HG03135 (cell line): ENCODE measurements around the gene IGDCC3.

ENCODE experiments used
- ATAC-seq: cut with Tn5 transposase; IDR thresholded peaks from one replicate; pipeline ENCODE4 v1.9.1; 2021; ENCODE audit warnings: mild to moderate bottlenecking, moderate library complexity; ENCODE audit not compliant: unreplicated experiment

The IGDCC3 gene

DNA sequence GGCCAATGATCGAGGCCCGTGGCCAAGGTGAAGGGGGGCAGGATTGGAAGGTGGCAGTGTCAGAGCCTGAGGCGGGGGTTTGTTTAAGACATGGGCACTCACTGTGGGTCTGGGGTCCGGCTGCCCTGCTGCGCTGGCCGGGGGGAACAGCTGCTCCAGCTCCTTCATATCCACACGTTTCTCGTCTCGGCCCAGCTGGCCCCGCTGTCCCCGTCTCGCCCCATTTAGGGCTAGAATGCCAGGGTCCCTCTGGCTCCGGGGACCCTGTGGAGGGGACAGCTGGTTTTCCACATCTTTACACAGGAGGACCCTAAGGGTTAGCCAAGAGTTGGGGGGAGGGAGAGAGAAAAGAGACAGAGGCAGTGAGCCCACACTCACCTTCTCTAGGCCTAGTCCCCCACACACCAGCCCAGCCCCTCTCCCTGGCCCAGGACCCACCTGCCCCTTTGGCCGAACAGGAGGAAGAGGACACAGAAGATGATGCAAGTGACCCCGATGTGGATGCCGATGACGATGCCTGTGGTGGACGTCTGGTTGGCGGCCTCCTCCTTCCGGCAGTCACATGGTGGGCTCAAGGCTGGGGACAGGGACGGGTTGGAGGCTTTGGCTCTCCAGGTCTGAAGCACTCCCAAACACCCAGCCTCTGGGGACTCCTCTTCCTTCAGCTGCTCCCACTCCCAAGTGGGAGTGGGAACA is 48.4 kb downstream of the IGDCC3 start:
- no peak for ATAC-seq

DNA sequence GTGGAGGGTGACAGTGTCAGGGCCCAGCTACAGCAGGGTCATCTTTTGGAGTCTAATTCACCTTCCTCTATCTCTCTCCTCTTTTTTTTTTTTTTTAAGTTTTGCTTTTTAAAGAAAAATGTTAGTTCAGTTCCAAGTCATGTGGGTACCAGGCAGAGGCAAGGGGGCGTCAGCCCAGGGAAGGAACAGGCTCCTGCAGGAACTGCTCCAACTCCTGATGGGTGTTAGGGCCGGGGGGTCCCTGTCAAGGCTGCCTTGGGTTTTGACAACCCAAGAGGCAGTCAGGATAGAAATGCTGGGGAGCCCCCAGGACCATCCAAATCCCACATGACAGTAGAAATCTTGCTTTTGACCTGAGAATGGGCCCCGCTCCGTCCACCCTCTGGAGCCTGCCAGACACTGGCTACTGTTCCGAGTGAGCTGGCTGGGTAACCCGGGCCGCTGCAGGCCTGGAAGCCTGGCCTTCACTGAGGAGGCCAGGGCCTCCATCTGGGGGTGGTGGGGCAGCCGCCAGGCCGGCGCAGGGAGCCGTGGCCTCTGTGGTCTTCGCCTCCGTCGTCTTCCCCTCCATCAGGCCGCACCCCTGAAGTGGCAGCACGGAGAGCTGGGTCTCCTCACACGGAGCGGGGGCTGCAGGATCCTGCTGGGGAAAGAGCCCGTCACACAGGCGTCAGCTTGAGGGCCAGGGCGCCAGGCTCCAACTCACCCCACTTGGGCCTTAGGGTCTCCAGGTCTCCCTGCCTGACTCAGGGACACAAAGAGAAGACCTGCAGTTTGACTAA is 49.1 kb downstream of the IGDCC3 start:
- ATAC-seq, result no peak

DNA sequence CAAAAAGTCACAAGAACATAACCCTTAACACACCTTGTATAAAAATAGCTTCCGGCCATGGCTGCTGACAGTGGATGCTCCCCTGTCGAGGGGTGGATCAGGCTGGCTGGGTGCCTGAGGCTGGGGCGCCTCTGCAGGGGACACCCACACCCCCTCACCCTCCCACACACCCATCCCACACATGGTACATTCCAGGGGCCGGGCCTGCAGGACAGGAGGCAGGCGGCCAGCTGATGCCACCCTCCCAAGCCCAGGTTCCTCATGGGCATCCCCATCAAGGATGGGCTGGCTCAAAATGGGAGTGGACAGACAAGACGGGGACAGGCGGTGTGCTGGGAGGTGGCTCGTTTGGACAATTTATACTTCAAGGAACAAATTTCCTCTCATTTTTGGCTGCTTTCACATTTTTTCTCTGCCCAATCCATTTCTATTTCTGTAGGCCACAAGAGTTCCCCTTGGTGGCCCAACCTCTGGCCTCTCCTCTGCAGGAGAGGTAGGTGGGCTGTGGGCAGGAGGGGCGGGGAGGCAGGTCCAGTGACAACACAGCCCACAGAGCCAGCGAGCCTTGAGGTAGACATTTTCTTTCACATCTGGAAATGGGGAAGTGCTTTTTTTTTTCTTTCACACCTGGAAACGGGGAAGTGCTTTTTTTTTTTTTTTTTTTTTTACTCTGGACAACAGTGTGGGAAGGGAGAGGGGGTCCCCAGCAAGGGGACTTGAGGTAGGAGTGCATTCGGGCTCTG is 50.0 kb downstream of the IGDCC3 start:
- no peak for ATAC-seq

DNA sequence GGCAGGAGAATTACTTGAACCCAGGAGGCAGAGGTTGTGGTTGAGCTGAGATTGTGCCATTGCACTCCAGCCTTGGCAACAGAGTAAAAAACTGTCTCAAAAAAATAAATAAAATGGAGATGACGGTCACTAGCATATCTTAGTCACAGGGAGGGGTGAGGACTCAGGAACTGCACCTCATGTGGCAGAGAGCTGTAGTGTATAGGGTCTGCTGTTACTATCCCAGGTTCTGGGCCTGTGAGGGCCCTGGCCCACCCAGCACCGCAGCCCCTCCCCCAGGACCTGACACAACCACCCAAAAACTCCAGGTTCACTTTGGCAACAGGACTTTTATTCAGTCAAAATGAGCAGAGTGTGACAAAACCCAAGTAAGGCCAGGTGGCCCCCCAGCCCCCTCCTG is 51.0 kb downstream of the IGDCC3 start:
- no peak for ATAC-seq

DNA sequence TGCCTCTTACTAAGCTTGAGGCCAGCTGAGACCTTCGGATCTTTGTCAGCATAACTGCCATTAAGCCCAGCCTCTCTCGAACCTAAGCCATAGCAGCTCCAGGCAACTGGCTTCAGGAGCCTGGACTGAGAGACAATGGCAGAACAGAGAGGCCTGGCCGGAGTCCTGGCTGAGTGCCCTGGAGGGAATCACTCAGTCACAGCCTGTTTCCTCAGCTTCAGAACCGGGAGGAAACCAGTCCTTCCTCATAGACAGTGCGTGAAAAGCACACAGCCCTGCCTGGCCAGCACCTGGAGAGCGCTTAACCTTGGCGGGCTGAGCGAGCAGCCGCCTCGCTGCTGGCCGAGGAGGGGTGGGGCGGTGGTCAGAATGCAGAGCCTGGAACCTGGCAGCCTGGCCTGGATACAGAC is 51.7 kb downstream of the IGDCC3 start:
- no peak for ATAC-seq

DNA sequence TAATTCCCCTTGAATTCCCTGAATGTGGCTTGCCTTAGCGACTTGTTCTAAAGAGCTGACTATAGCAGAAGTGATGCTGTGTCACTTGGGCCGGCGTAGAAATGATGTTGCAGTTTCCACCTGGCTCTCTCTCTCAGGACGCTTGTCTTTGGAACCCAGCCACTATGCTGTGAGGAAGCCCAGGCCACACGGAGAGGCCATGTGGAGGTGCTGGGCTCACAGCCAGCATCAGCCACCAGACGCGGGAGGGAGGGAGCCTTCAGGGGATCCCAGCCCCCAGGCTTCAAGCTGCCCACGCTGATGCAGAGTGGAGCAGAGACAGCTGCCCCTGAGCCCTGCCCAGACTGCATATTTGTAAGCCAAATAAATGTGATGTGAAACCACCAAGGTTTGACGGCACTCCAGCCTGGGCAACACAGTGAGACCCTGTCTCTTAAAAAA is 54.7 kb downstream of the IGDCC3 start:
- no peak for ATAC-seq

DNA sequence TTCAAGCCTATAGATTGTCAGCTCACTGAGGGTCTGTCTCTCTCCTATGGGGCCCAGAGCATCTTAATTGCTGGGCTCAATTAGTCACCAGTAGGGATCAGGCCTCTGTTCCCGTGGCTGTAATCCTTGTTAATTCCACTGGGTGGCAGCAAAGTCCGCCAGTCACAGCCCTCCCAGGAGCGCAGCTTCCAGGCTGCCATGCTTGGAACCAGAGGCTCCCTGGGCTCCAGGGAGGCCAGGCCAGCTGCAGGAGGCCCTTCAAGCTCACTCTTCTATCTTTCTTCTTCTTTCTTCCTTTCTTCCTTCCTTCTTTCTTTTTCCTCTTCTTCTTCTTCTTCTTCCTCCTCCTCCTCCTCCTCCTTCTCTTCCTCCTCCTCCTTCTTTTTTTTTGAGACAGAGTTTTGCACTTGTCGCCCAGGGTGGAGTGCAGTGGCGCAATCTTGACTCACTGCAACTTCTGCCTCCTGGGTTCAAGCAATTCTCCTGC is 58.9 kb downstream of the IGDCC3 start:
- no peak for ATAC-seq

DNA sequence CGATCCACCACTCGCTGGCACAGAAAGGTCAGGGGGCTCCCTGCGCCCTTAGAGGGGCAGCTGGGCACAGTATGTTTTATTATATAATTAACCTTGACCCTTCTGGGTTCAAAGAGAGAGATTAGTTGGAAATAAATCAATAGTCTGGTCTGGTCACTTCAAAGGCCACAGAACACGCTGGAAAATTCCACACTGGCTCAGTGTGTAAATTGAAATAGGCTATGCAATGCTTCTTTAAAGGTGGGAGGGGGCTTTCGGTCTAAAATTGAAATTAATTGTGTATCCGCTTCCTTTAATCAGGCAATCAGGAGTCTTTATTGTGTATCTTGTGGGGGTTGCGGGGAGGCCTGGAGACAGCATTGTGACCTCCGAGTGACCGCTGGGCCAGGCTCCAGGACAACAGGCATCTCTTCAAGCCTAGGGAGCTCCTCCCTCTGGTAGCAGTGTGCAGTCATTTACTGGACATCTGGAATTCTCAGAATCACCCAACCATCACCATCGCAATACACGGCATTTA is 65.3 kb downstream of the IGDCC3 start:
- no peak for ATAC-seq

DNA sequence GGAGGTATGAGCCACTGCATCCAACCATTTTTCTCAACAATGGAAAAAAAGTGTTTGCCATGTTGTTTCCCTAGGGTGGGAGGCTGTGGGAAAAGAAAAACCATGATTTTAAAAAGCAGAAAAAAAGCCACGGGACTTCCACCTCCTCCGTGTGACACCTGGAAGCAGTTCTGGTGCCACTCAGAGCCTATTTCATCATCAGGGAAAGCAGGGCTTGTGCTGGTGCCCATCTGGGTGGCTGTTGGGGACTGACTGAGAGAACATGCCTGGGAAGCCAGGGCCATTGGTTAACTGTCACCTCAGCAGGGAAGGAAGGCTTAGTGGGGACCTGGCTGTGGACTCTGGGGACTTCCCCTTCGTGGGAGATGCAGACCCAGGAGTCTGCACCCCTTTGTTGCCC is 66.0 kb downstream of the IGDCC3 start:
- no peak for ATAC-seq

DNA sequence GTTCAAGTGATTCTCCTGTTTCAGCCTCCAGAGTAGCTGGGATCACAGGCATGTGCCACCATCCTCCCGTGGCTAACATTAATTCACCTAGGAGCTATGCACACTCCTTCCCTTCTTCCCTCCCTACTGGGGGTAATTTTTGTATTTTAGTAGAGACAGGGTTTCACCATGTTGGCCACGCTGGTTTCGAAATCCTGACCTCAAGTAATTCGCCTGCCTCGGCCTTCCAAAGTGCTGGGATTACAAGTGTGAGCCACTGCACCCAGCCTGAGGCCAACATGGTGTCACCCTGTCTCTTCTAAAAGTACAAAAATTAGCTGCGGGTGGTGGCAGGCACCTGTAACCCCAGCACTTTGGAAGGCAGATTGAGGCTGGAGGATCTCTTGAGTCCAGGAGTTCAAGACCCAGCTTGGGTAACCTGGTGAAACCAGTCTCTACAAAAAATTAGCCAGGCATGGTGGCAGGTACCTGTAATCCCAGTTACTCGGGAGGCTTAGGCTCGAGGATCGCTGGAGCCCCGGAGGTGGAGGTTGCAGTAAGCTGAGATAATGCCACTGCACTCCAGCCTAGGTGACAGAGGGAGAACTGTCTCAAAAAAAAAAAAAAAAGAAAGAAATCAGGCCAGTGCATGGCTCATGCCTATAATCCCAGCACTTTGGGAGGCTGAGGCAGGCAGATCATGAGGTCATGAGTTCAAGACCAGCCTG is 67.2 kb downstream of the IGDCC3 start:
- ATAC-seq, result no peak

DNA sequence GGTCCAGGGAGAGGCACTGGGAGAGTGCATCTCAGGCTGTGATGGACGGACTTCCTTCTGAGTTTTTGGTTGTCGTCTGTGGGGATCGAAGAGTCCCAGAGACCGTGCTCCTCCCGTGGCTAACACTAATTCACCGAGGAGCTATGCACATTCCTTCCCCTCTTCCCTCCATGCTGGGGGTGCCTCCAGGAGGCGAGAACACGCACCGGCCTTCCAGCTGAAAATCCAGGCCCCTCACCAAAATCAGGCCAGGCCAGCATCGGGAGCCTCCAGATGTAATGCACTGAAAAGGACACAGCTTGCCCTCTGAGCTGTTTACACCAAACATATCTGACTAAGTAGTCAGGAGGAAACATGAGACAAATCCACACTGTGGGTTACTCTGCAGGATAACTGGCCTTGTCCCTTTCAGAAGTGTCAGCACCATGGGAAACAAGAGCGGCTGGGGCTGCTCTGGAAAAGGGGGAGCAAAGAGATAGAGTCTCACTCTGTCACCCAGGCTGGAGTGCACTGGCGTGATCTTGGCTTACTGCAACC is 67.9 kb downstream of the IGDCC3 start:
- no peak for ATAC-seq

DNA sequence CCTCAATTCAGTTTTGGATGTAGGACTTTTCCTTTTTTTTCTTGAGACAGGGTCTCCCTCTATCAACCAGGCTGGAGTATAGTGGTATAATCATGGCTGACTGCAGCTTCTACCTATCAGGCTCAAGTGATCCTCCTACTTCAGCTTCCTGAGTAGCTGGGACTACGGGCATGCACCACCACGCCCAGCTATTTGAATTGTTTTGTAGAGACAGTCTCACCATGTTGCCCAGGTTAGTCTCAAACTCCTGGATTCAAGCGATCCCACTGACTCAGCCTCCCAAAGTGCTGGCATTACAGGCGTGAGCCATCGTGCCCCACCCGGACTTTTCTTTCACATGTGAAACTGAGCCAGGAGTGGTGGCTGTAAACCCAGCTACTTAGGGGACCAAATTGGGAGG is 69.8 kb downstream of the IGDCC3 start:
- no peak for ATAC-seq

DNA sequence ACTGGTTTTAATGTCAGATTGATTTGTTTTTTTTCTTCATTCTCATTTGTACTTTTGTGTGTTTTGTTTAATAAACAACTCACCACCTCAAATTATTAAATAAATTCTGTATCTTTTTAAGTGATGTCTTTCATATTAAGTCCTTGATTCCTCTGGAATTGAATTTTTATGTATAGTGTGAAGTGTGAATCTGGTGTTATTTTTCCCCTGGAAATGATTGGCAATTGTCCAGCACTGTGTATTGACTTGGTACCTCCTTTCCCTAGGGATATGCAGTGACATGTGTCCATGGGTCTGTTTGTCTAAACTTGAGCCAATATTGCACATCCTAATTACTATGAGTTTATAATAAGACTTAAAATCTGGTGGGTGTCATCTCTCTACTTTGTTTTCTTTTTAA is 71.3 kb downstream of the IGDCC3 start:
- no peak for ATAC-seq

DNA sequence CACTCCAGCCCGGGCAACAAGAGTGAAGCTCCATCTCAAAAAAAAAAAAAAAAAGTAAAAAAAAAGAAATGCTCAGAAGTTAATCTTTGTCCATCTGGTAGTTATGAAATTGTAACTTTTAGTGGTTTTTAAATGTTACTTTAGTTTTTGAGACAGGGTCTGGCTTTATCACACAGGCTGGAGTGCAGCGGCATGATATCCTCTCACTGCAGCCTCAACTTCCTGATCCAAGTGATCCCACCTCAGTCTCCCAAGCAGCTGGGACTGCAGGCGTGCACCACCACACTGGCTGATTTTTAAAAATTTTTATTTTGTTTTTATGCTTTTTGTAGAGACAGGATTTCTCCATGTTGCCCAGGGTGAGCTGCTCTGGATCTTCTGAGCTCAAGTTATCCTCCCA is 72.0 kb downstream of the IGDCC3 start:
- ATAC-seq, result no peak

DNA sequence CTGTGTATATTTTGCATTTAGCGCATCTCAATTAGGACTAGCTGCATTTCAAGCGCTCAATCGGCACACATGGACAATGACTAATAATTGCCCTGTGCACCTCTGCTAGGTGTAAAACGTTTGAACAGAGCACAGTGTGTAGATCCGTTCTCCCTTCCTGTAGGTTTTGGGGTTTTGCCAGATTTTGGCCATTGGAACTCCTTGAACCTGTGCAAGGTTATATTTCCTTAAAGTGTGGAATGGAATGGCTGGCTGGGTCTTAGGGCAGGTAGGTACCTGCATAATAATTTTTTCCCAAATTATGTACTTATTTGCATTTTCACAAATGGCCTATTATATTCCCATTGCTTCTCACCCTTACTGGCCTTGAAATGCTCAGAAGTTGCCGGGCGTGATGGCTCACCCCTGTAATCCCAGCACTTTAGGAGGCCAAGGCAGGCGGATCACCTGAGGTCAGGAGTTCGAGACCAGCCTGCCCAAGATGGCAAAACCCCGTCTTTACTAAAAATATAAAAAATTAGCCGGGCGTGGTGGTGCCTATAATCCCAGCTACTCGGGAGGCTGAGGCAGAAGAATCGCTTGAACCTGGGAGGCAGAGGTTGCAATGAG is 72.5 kb downstream of the IGDCC3 start:
- ATAC-seq, result no peak

DNA sequence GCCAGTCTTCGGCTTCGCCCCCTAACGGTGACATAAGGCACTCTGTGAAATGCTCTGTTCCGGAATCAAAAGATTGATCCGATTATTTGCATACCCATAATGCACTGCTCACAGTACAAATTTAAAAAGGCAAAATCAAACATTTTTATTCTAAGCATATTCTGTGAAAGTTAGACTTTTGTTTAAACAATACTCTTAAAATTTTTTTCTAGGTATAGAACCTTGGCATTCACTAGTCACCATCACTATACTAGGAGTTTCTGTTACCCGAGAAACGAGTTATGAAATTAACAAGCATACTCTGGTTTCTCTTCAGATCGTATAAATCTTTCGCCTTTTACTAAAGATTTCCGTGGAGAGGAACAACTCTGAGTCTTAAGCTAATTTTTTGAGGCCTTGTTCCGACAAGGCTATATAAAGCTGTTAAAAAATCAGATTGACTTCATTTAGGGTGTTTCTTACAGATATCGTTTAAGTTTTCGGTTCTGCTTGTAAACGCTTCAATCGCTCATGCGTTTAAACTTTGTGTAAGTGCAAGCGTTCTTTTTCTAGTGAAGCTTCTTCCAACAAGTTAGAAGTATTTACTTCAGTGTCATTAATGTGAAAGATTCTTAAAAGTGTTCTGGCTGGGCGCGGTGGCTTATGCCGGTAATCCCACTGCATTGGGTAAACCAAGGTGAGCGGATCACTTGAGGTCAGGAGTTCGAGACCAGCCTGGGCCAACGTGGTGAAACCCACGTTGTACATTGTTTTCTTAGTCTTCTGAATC is 73.2 kb downstream of the IGDCC3 start, which contains the start of gene RNU5B-1:
TSS of gene RNU5B-1 (plus strand) at position 297 of the 769 bp plus-strand sequence.
- peak; percentile 59 for ATAC-seq

DNA sequence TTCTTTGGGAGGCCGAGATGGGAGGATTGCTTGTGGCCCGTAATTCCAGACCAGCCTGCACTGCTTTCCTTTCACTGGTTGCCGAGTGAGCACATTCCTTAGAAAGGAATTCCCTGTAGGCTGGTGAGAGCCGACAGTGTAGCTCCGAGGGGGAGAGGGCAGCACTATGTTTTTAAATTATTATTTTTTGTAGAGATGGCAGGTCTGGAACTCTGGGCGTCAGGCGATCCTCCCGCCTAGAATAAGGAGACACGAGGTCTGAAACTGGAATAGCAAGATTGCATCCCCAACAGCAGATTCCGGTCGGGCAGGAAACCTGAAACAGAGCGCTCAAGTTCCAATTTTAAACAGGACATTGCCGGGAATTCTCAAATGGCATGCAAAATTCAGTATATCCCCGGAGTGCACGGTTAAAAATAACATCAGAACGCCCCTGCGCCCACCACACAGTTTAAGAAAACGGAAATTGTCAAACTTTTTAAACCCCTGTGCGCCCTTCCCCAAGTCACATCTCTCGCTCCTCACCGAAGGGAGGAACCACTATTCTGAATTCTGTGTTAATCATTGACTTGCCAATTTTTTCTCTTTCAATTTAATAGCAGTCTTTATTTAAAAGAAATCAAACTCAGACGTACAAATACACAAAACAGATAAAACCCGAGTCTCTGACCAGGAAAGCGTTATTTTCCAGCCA is 74.0 kb downstream of the IGDCC3 start:
- no peak for ATAC-seq

DNA sequence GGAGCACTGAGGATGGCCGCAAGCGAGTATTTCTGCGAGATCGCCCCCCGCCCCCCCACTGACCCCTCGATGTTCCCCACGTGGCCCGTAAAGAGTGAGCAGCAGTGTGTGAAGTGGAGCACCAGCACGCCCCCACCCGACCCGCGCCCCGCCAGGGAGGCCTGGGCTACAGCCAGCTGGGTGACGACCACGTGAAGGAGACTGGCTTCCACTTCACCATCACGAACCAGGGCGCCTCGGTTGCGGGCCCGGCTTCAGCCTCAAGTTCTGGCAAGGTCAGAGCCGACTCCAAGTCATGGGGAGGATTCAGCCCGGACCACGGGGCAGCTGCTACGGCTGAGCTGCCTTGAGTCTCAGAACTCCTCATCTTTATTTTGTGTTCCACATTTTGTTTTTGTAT is 75.7 kb downstream of the IGDCC3 start:
- ATAC-seq, result no peak
